Measurements from ENCODE around the gene PLA2G6.
"Not testable (repeated sequence)": the region's sequence is repeated elsewhere in the genome, so short reads cannot be mapped to it uniquely, and the experiment has no call there.

PLA2G6 gene

DNA sequence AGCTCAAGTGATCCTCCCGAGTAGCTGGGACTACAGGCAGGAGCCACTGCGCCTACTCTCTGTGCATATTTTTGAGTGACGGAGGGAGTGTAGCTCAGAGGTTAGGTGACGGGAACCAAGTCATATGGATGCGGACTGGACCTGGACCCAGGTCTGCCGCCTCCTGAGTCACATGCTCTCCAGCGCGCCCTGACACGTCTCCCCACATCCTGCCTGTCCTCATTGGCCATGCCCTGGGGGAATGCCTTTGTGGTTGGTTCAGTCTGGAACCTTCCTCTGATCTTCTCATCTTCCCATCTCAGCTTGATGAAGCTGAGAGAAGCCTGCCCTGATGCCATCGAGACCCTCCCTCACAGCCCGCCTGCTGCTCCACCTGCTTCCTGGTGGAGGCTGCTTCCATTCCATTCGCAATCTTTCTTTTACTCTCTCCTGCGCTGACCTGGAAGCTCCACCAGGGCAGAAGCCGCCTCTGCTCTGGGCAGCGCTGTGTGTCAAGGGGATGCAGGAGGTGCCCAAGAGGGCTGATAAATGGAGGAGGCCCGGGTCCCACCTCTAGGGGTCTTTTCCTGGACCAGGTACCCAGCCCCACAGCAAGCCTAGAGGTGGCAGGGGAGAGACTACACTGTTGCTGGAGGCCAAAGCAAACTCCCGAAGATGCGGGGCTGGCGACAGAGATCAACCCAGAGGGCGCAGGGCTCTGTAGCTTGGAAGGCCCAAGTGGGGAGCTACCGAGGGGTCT, 57.2 kb downstream of the PLA2G6 start:
- no peak overlapping the region for H3K4me3 ChIP-seq
- TF ChIP-seq, protein P1, sequence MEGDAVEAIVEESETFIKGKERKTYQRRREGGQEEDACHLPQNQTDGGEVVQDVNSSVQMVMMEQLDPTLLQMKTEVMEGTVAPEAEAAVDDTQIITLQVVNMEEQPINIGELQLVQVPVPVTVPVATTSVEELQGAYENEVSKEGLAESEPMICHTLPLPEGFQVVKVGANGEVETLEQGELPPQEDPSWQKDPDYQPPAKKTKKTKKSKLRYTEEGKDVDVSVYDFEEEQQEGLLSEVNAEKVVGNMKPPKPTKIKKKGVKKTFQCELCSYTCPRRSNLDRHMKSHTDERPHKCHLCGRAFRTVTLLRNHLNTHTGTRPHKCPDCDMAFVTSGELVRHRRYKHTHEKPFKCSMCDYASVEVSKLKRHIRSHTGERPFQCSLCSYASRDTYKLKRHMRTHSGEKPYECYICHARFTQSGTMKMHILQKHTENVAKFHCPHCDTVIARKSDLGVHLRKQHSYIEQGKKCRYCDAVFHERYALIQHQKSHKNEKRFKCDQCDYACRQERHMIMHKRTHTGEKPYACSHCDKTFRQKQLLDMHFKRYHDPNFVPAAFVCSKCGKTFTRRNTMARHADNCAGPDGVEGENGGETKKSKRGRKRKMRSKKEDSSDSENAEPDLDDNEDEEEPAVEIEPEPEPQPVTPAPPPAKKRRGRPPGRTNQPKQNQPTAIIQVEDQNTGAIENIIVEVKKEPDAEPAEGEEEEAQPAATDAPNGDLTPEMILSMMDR (IDR thresholded peaks at IDR 0.05), result no peak
- no peak for DNase-seq (ENCODE audit: low spot score)

DNA sequence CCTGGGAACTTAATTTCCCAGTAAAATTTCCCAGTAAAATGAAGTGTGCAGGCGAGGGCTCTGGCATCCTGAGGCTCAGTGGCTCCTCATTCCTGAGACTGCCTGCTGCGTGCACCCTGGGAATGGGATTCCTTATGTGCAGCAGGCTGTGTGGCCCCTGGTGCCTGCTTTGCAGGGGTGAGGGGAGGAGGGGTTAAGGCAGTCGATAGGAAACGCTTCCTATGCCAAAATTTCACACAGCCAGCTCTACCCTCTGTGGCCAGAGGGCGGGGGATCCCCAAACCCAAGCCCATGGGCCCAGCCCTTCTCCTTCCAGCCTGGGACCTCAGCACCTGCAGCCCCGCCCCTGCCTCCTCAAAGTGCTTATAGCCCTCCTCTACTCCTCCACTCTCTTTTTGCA, 59.0 kb downstream of the PLA2G6 start:
- TF ChIP-seq, protein P1 (IDR thresholded peaks at IDR 0.05), result no peak
- Histone ChIP-seq H3K4me3 (no peak overlapping the region), H3K27ac (no peak overlapping the region)
- DNase-seq (ENCODE audit: low spot score), result no peak

More for the DNA sequence above, 57.2 kb downstream of the PLA2G6 start:
- no peak overlapping the region for H3K27ac ChIP-seq

DNA sequence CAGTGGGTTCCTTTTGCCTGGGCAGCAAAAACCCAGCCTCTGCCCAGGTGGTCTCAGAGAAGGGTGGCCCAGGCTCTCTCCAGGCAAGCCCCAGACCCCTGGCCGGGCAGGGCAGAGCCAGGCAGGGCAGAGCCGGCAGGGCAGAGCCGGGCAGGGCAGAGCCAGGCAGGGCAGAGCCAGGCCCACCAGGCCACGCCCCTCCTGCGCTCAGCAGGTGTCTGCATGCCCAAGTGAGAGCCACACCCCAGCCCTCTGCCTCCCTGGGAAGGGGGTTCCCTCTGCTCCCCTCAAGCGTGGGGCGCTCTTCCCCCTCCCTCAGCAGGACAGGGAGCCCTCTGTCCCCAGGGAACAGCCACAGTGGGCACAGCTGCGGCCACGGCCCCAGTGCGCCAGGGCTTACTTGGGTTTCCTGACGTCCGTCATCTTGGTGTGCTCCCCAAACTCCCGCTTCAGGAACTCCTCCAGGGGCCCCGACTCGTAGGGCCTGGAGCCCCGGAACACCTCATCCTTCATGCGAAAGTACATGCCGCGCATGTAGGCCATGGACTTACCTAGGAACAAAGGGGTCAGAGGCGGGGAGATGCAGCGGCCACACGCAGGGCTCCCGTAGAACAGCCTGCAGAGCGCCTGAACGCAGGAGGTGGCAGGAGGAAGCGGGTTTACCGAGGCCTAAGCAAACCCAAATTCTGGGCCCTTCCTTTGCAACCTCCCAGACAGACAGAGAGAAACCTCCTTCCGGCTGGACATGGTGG, 61.1 kb downstream of the PLA2G6 start:
- TF ChIP-seq, protein P1 (IDR thresholded peaks at IDR 0.05), result no peak
- DNase-seq (ENCODE audit: low spot score), result no peak
- Histone ChIP-seq H3K27ac (no peak overlapping the region), H3K4me3 (no peak overlapping the region)

DNA sequence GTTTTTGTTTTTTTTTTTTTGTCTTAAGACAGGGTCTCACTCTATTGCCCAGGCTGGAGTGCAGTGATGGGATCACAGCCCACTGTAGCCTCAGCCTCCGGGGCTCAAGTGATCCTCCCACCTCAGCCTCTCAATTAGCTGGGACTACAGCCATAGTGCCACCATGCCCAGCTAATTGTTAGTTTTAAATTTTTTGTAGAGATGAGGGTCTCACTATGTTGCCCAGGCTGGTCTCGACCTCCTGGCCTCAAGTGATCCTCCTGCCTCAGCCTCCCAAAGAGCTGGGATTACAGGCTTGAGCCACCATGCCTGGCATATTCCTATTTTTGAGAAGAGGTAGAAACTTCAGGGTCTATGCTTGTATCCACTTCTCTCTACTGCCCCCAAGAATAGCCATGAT, 62.9 kb downstream of the PLA2G6 start:
- H3K27ac ChIP-seq; H3K4me3 ChIP-seq; DNase-seq (ENCODE audit: low spot score): not testable (repeated sequence)

DNA sequence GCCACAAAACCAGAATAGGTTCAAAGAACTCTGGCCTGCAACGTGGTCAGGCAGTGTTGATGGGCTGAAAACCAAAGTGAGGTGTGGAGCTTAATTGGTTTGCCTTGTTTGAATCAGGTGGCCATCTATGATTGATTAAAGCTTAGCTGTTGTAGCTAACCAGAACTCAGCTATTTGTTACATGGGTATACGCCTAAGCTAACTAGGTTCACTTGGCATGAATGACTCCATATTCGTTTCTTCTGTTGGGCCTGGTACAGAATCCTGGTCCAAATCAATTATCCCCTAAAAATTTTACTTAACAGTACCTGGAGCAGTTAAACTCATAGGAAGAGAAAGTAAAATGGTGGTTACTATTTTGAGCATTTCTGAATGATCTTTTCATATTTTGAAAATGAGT, 63.4 kb downstream of the PLA2G6 start:
- no peak for DNase-seq (ENCODE audit: low spot score)
- H3K27ac ChIP-seq, result no peak overlapping the region
- TF ChIP-seq, protein P1 (IDR thresholded peaks at IDR 0.05), result no peak
- H3K4me3 ChIP-seq, result no peak overlapping the region

DNA sequence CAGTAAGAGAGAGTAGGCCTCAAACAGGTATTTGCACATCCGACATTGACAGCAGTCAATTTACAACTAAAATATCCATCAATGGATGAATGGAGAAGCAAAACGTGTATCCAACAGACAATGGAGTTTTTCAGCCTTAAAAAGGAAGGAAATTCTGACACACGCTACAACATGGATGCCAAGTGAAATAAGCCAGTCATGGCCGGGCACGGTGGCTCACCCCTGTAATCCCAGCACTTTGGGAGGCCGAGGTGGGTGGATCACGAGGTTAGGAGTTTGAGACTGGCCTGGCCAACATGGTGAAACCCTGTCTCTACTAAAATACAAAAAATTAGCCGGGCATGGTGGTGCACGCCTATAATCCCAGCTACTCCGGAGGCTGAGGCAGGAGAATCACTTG, 64.1 kb downstream of the PLA2G6 start:
- not testable (repeated sequence) for DNase-seq (ENCODE audit: low spot score); H3K27ac ChIP-seq; H3K4me3 ChIP-seq

DNA sequence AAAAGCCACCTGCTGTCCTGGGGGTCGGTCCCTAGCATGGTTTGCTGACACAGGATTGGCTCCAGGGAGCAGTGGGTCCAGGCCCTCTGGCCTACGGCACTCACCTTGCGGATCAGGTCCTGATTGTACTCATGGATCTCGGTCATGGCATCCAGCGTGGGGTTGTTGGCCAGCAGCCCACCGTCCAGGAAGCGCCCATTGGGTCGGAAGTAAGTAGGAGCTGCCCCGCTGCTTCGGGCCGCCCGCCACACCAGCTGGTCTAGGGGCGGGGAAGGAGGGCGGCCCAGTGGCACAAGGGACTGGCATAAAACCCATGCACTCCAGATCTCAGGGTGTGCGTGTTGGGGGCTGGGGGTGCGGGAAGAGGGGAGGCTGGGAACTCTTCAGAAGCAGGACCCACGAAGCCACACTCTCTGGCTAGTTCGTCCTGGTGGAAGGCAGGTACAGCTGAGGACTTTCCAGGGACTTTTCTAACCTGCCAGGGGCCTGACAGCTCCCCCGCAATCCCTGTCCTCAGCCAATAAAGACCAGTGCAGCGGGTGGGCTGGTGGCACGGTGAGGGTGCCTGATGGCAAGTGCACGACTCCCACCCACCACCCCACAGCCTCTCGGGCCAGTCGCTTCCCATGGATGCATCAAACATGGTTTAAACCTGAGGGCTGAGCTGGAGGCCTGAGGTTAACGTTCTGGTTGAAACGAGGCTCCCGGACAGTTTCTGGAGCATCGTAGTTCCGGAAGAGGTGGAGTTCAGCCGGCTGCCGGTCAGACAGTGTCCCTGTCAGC, 66.0 kb downstream of the PLA2G6 start:
- TF ChIP-seq, protein P1 (IDR thresholded peaks at IDR 0.05), result no peak
- H3K27ac ChIP-seq, result no peak overlapping the region
- DNase-seq (ENCODE audit: low spot score), result no peak

More for the DNA sequence above, 66.0 kb downstream of the PLA2G6 start:
- H3K4me3 ChIP-seq, result no peak overlapping the region
